Mucosa of stomach (tissue), 1 donor: ENCODE results near the gene GZMH.
"Not testable (repeated sequence)": the region's sequence is repeated elsewhere in the genome, so short reads cannot be mapped to it uniquely, and the experiment has no call there.

ENCODE experiments used
- H3K27me3 ChIP-seq: one replicate; pipeline ENCODE4 v1.7.0; 2013; ENCODE audit warnings: mild to moderate bottlenecking, low read length; ENCODE audit not compliant: control insufficient read depth, insufficient read depth
- H3K36me3 ChIP-seq: one replicate; pipeline ENCODE4 v1.7.0; 2013; ENCODE audit warnings: low read length; ENCODE audit not compliant: control insufficient read depth, insufficient read depth
- H3K4me1 ChIP-seq: one replicate; pipeline ENCODE4 v1.7.0; 2013; ENCODE audit warnings: mild to moderate bottlenecking, low read length; ENCODE audit not compliant: control insufficient read depth, insufficient read depth
- H3K4me3 ChIP-seq: one replicate; pipeline ENCODE4 v1.7.0; 2013; ENCODE audit warnings: low read length
- H3K9ac ChIP-seq: one replicate; pipeline ENCODE4 v1.7.0; 2013; ENCODE audit warnings: mild to moderate bottlenecking, low read length, moderate library complexity
- H3K9me3 ChIP-seq: one replicate; pipeline ENCODE4 v1.7.0; 2013; ENCODE audit warnings: mild to moderate bottlenecking, low read length, moderate library complexity; ENCODE audit not compliant: control insufficient read depth
- donor health status: Pancreatic carcinoma.

GZMH gene

GRCh38 chr14:24609655-24610344 lies at the start of gene GZMH:
Gene GZMH (minus strand): TSS chr14:24609685. CDS start chr14:24609613, 72 bp downstream.
- no peaks in the 10 kb centered on the region for H3K9me3 ChIP-seq

GRCh38 chr14:24648361-24648760 lies 38.9 kb upstream of the GZMH start:
- H3K9ac ChIP-seq, H3K4me3 ChIP-seq, H3K4me1 ChIP-seq, H3K27me3 ChIP-seq, H3K9me3 ChIP-seq, H3K36me3 ChIP-seq: not testable (repeated sequence)

More at GRCh38 chr14:24609655-24610344, at the start of gene GZMH:
- H3K27me3 ChIP-seq, result no peaks in the 10 kb centered on the region
- no peaks in the 10 kb centered on the region for H3K36me3 ChIP-seq
- no peaks in the 10 kb centered on the region for H3K4me1 ChIP-seq
- H3K4me3 ChIP-seq, result no peak within 1 kb of the TSS
- H3K9ac ChIP-seq, result no peak within 1 kb of the TSS

- H3K27me3 ChIP-seq, result no peaks in the 10 kb centered on the region
- no peak overlapping the region for H3K4me3 ChIP-seq
- no peaks in the 10 kb centered on the region for H3K36me3 ChIP-seq
- no peaks in the 10 kb centered on the region for H3K9me3 ChIP-seq
- H3K4me1 ChIP-seq, result no peaks in the 10 kb centered on the region
- no peak overlapping the region for H3K9ac ChIP-seq
Measured at GRCh38 chr14:24639905-24640304, 30.4 kb upstream of the GZMH start.

- H3K4me1 ChIP-seq, result no peaks in the 10 kb centered on the region
- no peak overlapping the region for H3K9ac ChIP-seq
- no peaks in the 10 kb centered on the region for H3K27me3 ChIP-seq
- no peaks in the 10 kb centered on the region for H3K36me3 ChIP-seq
- no peaks in the 10 kb centered on the region for H3K9me3 ChIP-seq
- no peak overlapping the region for H3K4me3 ChIP-seq
Measured at GRCh38 chr14:24639270-24639669, 29.8 kb upstream of the GZMH start.

GRCh38 chr14:24634158-24634557 lies 24.7 kb upstream of the GZMH start, which contains the start of gene GZMB:
Gene GZMB (minus strand): TSS chr14:24634190. CDS start chr14:24634160, 30 bp downstream.
- no peaks in the 10 kb centered on the region for H3K36me3 ChIP-seq
- no peaks in the 10 kb centered on the region for H3K4me1 ChIP-seq
- H3K9me3 ChIP-seq, result no peaks in the 10 kb centered on the region
- H3K27me3 ChIP-seq, result no peaks in the 10 kb centered on the region
- no peak within 1 kb of the TSS for H3K9ac ChIP-seq
- no peak within 1 kb of the TSS for H3K4me3 ChIP-seq

GRCh38 chr14:24633353-24633752 lies 23.9 kb upstream of the GZMH start:
- Histone ChIP-seq H3K4me1 (no peaks in the 10 kb centered on the region), H3K27me3 (no peaks in the 10 kb centered on the region), H3K36me3 (no peaks in the 10 kb centered on the region), H3K9ac (no peak overlapping the region), H3K9me3 (no peaks in the 10 kb centered on the region), H3K4me3 (no peak overlapping the region)

- Histone ChIP-seq H3K36me3 (no peaks in the 10 kb centered on the region), H3K27me3 (no peaks in the 10 kb centered on the region), H3K4me1 (no peaks in the 10 kb centered on the region), H3K9me3 (no peaks in the 10 kb centered on the region), H3K9ac (no peak overlapping the region), H3K4me3 (no peak overlapping the region)
Measured at GRCh38 chr14:24632761-24633160, 23.3 kb upstream of the GZMH start.

- H3K9ac ChIP-seq, result no peak overlapping the region
- H3K4me3 ChIP-seq, result no peak overlapping the region
- H3K36me3 ChIP-seq, result no peaks in the 10 kb centered on the region
- no peaks in the 10 kb centered on the region for H3K27me3 ChIP-seq
- no peaks in the 10 kb centered on the region for H3K9me3 ChIP-seq
- no peaks in the 10 kb centered on the region for H3K4me1 ChIP-seq
Measured at GRCh38 chr14:24632336-24632735, 22.9 kb upstream of the GZMH start.

GRCh38 chr14:24631749-24632335 lies 22.4 kb upstream of the GZMH start:
- no peaks in the 10 kb centered on the region for H3K27me3 ChIP-seq
- no peaks in the 10 kb centered on the region for H3K4me1 ChIP-seq
- H3K36me3 ChIP-seq, result no peaks in the 10 kb centered on the region
- H3K4me3 ChIP-seq, result no peak overlapping the region
- H3K9ac ChIP-seq, result no peak overlapping the region
- no peaks in the 10 kb centered on the region for H3K9me3 ChIP-seq

GRCh38 chr14:24630872-24631477 lies 21.5 kb upstream of the GZMH start:
- H3K27me3 ChIP-seq, result no peaks in the 10 kb centered on the region
- no peaks in the 10 kb centered on the region for H3K36me3 ChIP-seq
- no peaks in the 10 kb centered on the region for H3K4me1 ChIP-seq
- no peak overlapping the region for H3K9ac ChIP-seq
- H3K4me3 ChIP-seq, result no peak overlapping the region
- no peaks in the 10 kb centered on the region for H3K9me3 ChIP-seq

GRCh38 chr14:24630087-24630871 lies 20.8 kb upstream of the GZMH start:
- no peaks in the 10 kb centered on the region for H3K36me3 ChIP-seq
- H3K9ac ChIP-seq, result no peak overlapping the region
- no peak overlapping the region for H3K4me3 ChIP-seq
- no peaks in the 10 kb centered on the region for H3K4me1 ChIP-seq
- H3K9me3 ChIP-seq, result no peaks in the 10 kb centered on the region
- no peaks in the 10 kb centered on the region for H3K27me3 ChIP-seq

GRCh38 chr14:24629521-24629920 lies 20.0 kb upstream of the GZMH start:
- Histone ChIP-seq H3K36me3 (no peaks in the 10 kb centered on the region), H3K9me3 (no peaks in the 10 kb centered on the region), H3K4me3 (no peak overlapping the region), H3K9ac (no peak overlapping the region), H3K27me3 (no peaks in the 10 kb centered on the region), H3K4me1 (no peaks in the 10 kb centered on the region)
